CD14-positive monocyte (primary cell): ENCODE results near the gene RECK. TPM values are rescaled to one million over a fixed set of nuclear protein-coding genes. Genes with fewer than 3 reads are reported as not detected.

Source experiments
- DNase-seq, 3 donors: peaks; one replicate each; pipeline ENCODE4 v3.0.0-alpha.2; 2011 to 2022
- H2AFZ ChIP-seq: 2 replicates; pipeline ENCODE4 v1.6.0; 2012; ENCODE audit warnings: mild to moderate bottlenecking, low read depth, low read length, inconsistent platforms; ENCODE audit not compliant: insufficient read depth, poor library complexity, severe bottlenecking
- H3K27ac ChIP-seq, 2 donors: 1 replicate in 1 of 2; 2 replicates in 1 of 2; pipeline ENCODE4 v1.5.1; 2012 to 2013; ENCODE audit warnings: low read length in 2 of 2, control low read depth in 1 of 2, inconsistent platforms in 1 of 2, low read depth in 1 of 2, mild to moderate bottlenecking in 1 of 2
- H3K27me3 ChIP-seq, 2 donors: one replicate each; pipeline versions ENCODE4 v1.6.0 to v1.6.1; 2011 to 2013; ENCODE audit warnings: low read length in 2 of 2; ENCODE audit not compliant: control insufficient read depth in 2 of 2, insufficient read depth in 2 of 2
- H3K36me3 ChIP-seq, 2 donors: replicated peaks in 1 of 2; 1 replicate in 1 of 2; 2 replicates in 1 of 2; pipeline versions ENCODE4 v1.5.1 to v1.6.1; 2012 to 2013; ENCODE audit warnings: low read length in 2 of 2, control low read depth in 1 of 2, inconsistent platforms in 1 of 2, mild to moderate bottlenecking in 1 of 2; ENCODE audit not compliant: insufficient read depth in 2 of 2, control insufficient read depth in 1 of 2
- H3K4me1 ChIP-seq, 2 donors: 1 replicate in 1 of 2; 2 replicates in 1 of 2; pipeline versions ENCODE4 v1.5.1 to v1.6.1; 2012 to 2013; ENCODE audit warnings: low read length in 2 of 2, control low read depth in 1 of 2, inconsistent platforms in 1 of 2, mild to moderate bottlenecking in 1 of 2, moderate library complexity in 1 of 2; ENCODE audit not compliant: insufficient read depth in 2 of 2, control insufficient read depth in 1 of 2
- H3K4me2 ChIP-seq: replicated peaks from 2 replicates; pipeline ENCODE3; 2012; ENCODE audit warnings: low read length, moderate library complexity, mild to moderate bottlenecking; ENCODE audit not compliant: poor library complexity, severe bottlenecking; ENCODE audit errors: extremely low read depth
- H3K4me3 ChIP-seq, 3 experiments: fragments of 200-600 bp in 1 of 3; sonication (generic) in 1 of 3; replicated peaks in 1 of 3; 1 replicate in 2 of 3; 2 replicates in 1 of 3; pipeline ENCODE4 v1.5.1; 2011 to 2013; ENCODE audit warnings: low read length in 3 of 3, mild to moderate bottlenecking in 3 of 3, control low read depth in 2 of 3, low read depth in 2 of 3, inconsistent platforms in 1 of 3, moderate library complexity in 1 of 3
- H3K79me2 ChIP-seq: 2 replicates; pipeline ENCODE4 v1.6.0; 2012; ENCODE audit warnings: mild to moderate bottlenecking, control low read depth, inconsistent platforms, low read length, moderate library complexity; ENCODE audit not compliant: insufficient read depth
- H3K9ac ChIP-seq: 2 replicates; pipeline ENCODE4 v1.6.0; 2017; ENCODE audit warnings: low read length, mild to moderate bottlenecking; ENCODE audit not compliant: insufficient read depth, poor library complexity, severe bottlenecking
- H3K9me3 ChIP-seq, 2 donors: replicated peaks in 1 of 2; 1 replicate in 1 of 2; 2 replicates in 1 of 2; pipeline versions ENCODE4 v1.5.1 to v1.6.1; 2012 to 2013; ENCODE audit warnings: low read length in 2 of 2, control low read depth in 1 of 2; ENCODE audit not compliant: control insufficient read depth in 1 of 2, insufficient read depth in 1 of 2
- H4K20me1 ChIP-seq: 2 replicates; pipeline ENCODE4 v1.6.0; 2012; ENCODE audit warnings: mild to moderate bottlenecking, low read length, control low read depth, moderate library complexity; ENCODE audit not compliant: insufficient read depth
- H3K27ac Mint-ChIP-seq, 7 donors: one replicate each; pipeline ENCODE4 v1.8.0; 2020; ENCODE audit warnings: mild to moderate bottlenecking in 7 of 7, mixed read lengths in 7 of 7, moderate library complexity in 6 of 7, inconsistent platforms in 2 of 7
- H3K27me3 Mint-ChIP-seq, 3 donors: one replicate each; pipeline ENCODE4 v1.8.0; 2021 to 2022; ENCODE audit warnings: low read depth in 3 of 3, mild to moderate bottlenecking in 3 of 3, mixed read lengths in 3 of 3, moderate library complexity in 3 of 3, inconsistent platforms in 1 of 3
- H3K36me3 Mint-ChIP-seq, 2 donors: one replicate each; pipeline ENCODE4 v1.8.0; 2020; ENCODE audit warnings: mixed read lengths in 2 of 2, inconsistent platforms in 1 of 2, mild to moderate bottlenecking in 1 of 2
- H3K4me1 Mint-ChIP-seq: one replicate; pipeline ENCODE4 v1.8.0; 2020; ENCODE audit warnings: mild to moderate bottlenecking, mixed read lengths
- H3K4me3 Mint-ChIP-seq, 2 donors: one replicate each; pipeline ENCODE4 v1.8.0; 2020; ENCODE audit warnings: mild to moderate bottlenecking in 2 of 2, mixed read lengths in 2 of 2, moderate library complexity in 1 of 2
- H3K9me3 Mint-ChIP-seq, 7 donors: one replicate each; pipeline ENCODE4 v1.8.0; 2020 to 2022; ENCODE audit warnings: mixed read lengths in 7 of 7, mild to moderate bottlenecking in 6 of 7, moderate library complexity in 6 of 7, inconsistent platforms in 2 of 7
- CTCF ChIP-seq: fragments of 200-600 bp; IDR thresholded peaks from one replicate; pipeline ENCODE4 v1.8.0; 2022; ENCODE audit warnings: antibody characterized with exemption, mild to moderate bottlenecking
- WGBS: methylation state at CpG from one replicate; pipeline ENCODE4 v1.1.5; 2013; ENCODE audit warnings: missing lambda C conversion rate; ENCODE audit not compliant: insufficient coverage; 5-methylcytosine and 5-hydroxymethylcytosine counted together
- intact Hi-C, 2 donors: fragments of 100-400 bp; cut with micrococcal nuclease; formaldehyde crosslinking; loops; one replicate each; pipeline versions ENCODE4 v1.15.0 to v1.15.1; 2023
- polyA plus RNA-seq, 3 donors: library from polyadenylated mRNA; depleted of rRNA in 1 of 3; unstranded in 2 of 3; stranded (reverse) in 1 of 3; fragments of 300-500 nt in 2 of 3; fragments of >200 nt in 1 of 3; fragmentation: Illumina TruSeq in 2 of 3; gene quantifications; 1 replicate in 2 of 3; 2 replicates in 1 of 3; pipeline ENCODE4 v1.2.3, GENCODE V29; 2012 to 2021

RECK gene
- polyA plus RNA-seq, 3 donors, result 5.0 to 5.2 (median 5.1) TPM

GRCh38 chr9:36049408-36049807, 12.7 kb downstream of the RECK start:
- no peaks in the 10 kb centered on the region for H3K36me3 ChIP-seq
- no peak overlapping the region for H2AFZ ChIP-seq
- 93% methylated on average over 2 of the region's 4 CpGs for WGBS
- H3K9me3 ChIP-seq, result no peaks in the 10 kb centered on the region
- no peak overlapping the region for H3K4me2 ChIP-seq
- intact Hi-C loops, result no loop called here
- TF ChIP-seq CTCF, result no peak
- H3K4me1 ChIP-seq, result no peaks in the 10 kb centered on the region
- H3K4me3 ChIP-seq, result no peak overlapping the region
- H3K27me3 ChIP-seq, result no peaks in the 10 kb centered on the region
- peaks cover 6% of the 10 kb centered on the region for H4K20me1 ChIP-seq
- Mint-ChIP-seq H3K9me3 (peaks cover 0 to 4% (median 0%) of the 10 kb centered on the region in 7 donors), H3K27me3 (no peaks in the 10 kb centered on the region), H3K4me1 (peaks cover 5% of the 10 kb centered on the region), H3K4me3 (no peak overlapping the region), H3K36me3 (peaks cover 0 to 7% of the 10 kb centered on the region in 2 donors), H3K27ac (no peak overlapping the region)
- no peaks in the 10 kb centered on the region for H3K79me2 ChIP-seq
- no peak overlapping the region for H3K9ac ChIP-seq
- H3K27ac ChIP-seq, result no peak overlapping the region
- no peak for DNase-seq

- no peak overlapping the region for H3K4me2 ChIP-seq
- H3K4me3 ChIP-seq, result no peak overlapping the region
- H2AFZ ChIP-seq, result no peak overlapping the region
- H3K9ac ChIP-seq, result no peak overlapping the region
- intact Hi-C loops, result no loop called here
- Mint-ChIP-seq H3K27me3 (no peaks in the 10 kb centered on the region), H3K27ac (no peak overlapping the region), H3K4me1 (no peaks in the 10 kb centered on the region), H3K4me3 (no peak overlapping the region), H3K36me3 (peaks cover 0 to 7% of the 10 kb centered on the region in 2 donors), H3K9me3 (peaks cover 0 to 4% (median 0%) of the 10 kb centered on the region in 7 donors)
- peaks cover 4% of the 10 kb centered on the region for H4K20me1 ChIP-seq
- H3K36me3 ChIP-seq, result no peaks in the 10 kb centered on the region
- DNase-seq, result no peak
- no peak for TF ChIP-seq CTCF
- no peaks in the 10 kb centered on the region for H3K9me3 ChIP-seq
- H3K27me3 ChIP-seq, result no peaks in the 10 kb centered on the region
- no peak overlapping the region for H3K27ac ChIP-seq
- no peaks in the 10 kb centered on the region for H3K4me1 ChIP-seq
- H3K79me2 ChIP-seq, result no peaks in the 10 kb centered on the region
- 93% methylated on average over 2 of the region's 3 CpGs for WGBS
Measured at GRCh38 chr9:36050476-36050875, 13.8 kb downstream of the RECK start.
